Keratinocyte (primary cell): Measurements from ENCODE around the gene PUS1. TPM values are rescaled to one million over a fixed set of nuclear protein-coding genes. Genes with fewer than 3 reads are reported as not detected.

Experiments
- DNase-seq: peaks from one replicate; pipeline ENCODE4 v3.0.0-alpha.2; 2011; ENCODE audit warnings: low read depth, missing footprints, low spot score
- FAIRE-seq: peaks from 2 replicates; lab custom pipeline; 2011; peaks lifted over from hg19 to GRCh38; lab: Jason Lieb, UNC
- H2AFZ ChIP-seq: 2 replicates; pipeline ENCODE4 v1.6.0; 2012; ENCODE audit warnings: low read length, control low read depth, inconsistent platforms; ENCODE audit not compliant: control insufficient read depth
- H3K27ac ChIP-seq: 2 replicates; pipeline ENCODE4 v1.5.1; 2011; ENCODE audit warnings: low read length; ENCODE audit not compliant: control insufficient read depth, insufficient read depth
- H3K27me3 ChIP-seq: 3 replicates; pipeline ENCODE4 v1.6.0; 2011; ENCODE audit warnings: low read length; ENCODE audit not compliant: control insufficient read depth, insufficient read depth; ENCODE audit errors: extremely low read depth
- H3K36me3 ChIP-seq, 2 experiments: 2 replicates in 1 of 2; 3 replicates in 1 of 2; pipeline ENCODE4 v1.5.1; 2011; ENCODE audit warnings: low read length in 2 of 2, mild to moderate bottlenecking in 1 of 2; ENCODE audit not compliant: control insufficient read depth in 2 of 2, insufficient read depth in 2 of 2; ENCODE audit errors: extremely low read depth in 1 of 2
- H3K4me1 ChIP-seq: 3 replicates; pipeline ENCODE4 v1.5.1; 2011; ENCODE audit warnings: low read length; ENCODE audit not compliant: control insufficient read depth, insufficient read depth; ENCODE audit errors: extremely low read depth
- H3K4me2 ChIP-seq: 3 replicates; pipeline ENCODE4 v1.6.0; 2011; ENCODE audit warnings: low read depth, low read length; ENCODE audit not compliant: control insufficient read depth, insufficient read depth; ENCODE audit errors: extremely low read depth
- H3K4me3 ChIP-seq, 3 experiments: fragments of 200-600 bp in 1 of 3; sonication (generic) in 1 of 3; 2 replicates in 2 of 3; 3 replicates in 1 of 3; pipeline ENCODE4 v1.5.1; 2011 to 2016; ENCODE audit warnings: low read length in 3 of 3, mild to moderate bottlenecking in 3 of 3, control low read depth in 2 of 3, inconsistent platforms in 1 of 3, low read depth in 1 of 3, mixed read lengths in 1 of 3, mixed run types in 1 of 3, moderate library complexity in 1 of 3; ENCODE audit not compliant: control insufficient read depth in 2 of 3, insufficient read depth in 2 of 3; ENCODE audit errors: extremely low read depth in 1 of 3
- H3K79me2 ChIP-seq: 2 replicates; pipeline ENCODE4 v1.6.0; 2012; ENCODE audit warnings: low read length; ENCODE audit not compliant: control insufficient read depth, insufficient read depth
- H3K9ac ChIP-seq: 3 replicates; pipeline ENCODE4 v1.6.0; 2011; ENCODE audit warnings: low read length; ENCODE audit not compliant: control insufficient read depth, insufficient read depth; ENCODE audit errors: extremely low read depth
- H3K9me1 ChIP-seq: 3 replicates; pipeline ENCODE4 v1.6.0; 2011; ENCODE audit warnings: low read length; ENCODE audit not compliant: control insufficient read depth, insufficient read depth; ENCODE audit errors: extremely low read depth
- H3K9me3 ChIP-seq: 2 replicates; pipeline ENCODE4 v1.5.1; 2012; ENCODE audit warnings: low read depth, low read length; ENCODE audit not compliant: control insufficient read depth
- H4K20me1 ChIP-seq: 3 replicates; pipeline ENCODE4 v1.6.0; 2011; ENCODE audit warnings: low read length; ENCODE audit not compliant: control insufficient read depth, insufficient read depth; ENCODE audit errors: extremely low read depth
- EZH2 ChIP-seq: IDR thresholded peaks from one replicate; pipeline ENCODE4 v1.6.1; 2012; ENCODE audit warnings: inconsistent platforms, mild to moderate bottlenecking, low read length, moderate library complexity
- dilution Hi-C: fragments of 300-500 bp; cut with MboI; formaldehyde crosslinking; loops from one replicate; pipeline ENCODE4 v1.7.0; 2020; ENCODE audit warnings: low sequenced_read_pairs; ENCODE audit not compliant: extremely low pct_ligation_motif_present
- polyA plus RNA-seq, 5 experiments: library from polyadenylated mRNA; depleted of rRNA in 3 of 5; stranded (reverse) in 3 of 5; stranded (forward) in 1 of 5; unstranded in 1 of 5; fragments of >200 nt; gene quantifications; 1 replicate in 1 of 5; 2 replicates in 3 of 5; 3 replicates in 1 of 5; pipeline versions ENCODE4 v1.2.1 to v1.2.3, GENCODE V29; 2011 to 2012; ENCODE audit warnings: missing spikeins in 2 of 5, low read depth in 1 of 5, low replicate concordance in 1 of 5
- TF ChIP-seq, protein P1 (sequence below), 3 experiments: IDR thresholded peaks in 1 of 3; conservative IDR thresholded peaks in 1 of 3; optimal IDR thresholded peaks in 1 of 3; 2 replicates in 2 of 3; 3 replicates in 1 of 3; pipeline versions ENCODE3 to v1.5.1; 2011; ENCODE audit warnings: low read length in 3 of 3, mild to moderate bottlenecking in 3 of 3, moderate library complexity in 2 of 3, control low read depth in 1 of 3, inconsistent platforms in 1 of 3; ENCODE audit not compliant: insufficient read depth in 2 of 3; ENCODE audit errors: extremely low read depth in 1 of 3

The PUS1 gene
- polyA plus RNA-seq, 1 donor (not counting 4 experiments of a cell fraction or from before 2014, with no cell fraction given), result 25.8 TPM

DNA sequence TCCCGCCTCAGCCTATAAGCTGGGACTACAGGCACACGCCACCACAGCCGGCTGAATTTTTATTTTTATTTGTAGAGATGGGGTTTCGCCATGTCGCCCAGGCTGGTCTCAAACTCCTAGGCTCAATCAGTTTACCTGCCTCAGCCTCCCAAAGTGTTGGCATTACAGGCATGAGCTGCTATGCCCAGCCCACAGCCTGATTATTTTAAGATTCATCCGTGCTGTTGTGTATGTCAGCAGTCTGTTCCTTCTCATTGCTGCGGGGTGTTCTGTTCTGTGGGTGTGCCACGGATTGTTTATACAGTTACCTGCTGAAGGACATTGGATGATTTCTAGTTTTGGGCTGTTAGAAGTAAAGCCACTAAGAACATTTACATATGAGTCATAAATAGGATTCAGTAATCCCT is 11.1 kb downstream of the PUS1 start:
- peaks cover 30 to 35% of the 10 kb centered on the region in 2 experiments for H3K36me3 ChIP-seq
- FAIRE-seq, result no peak
- dilution Hi-C loops, result no loop called here

DNA sequence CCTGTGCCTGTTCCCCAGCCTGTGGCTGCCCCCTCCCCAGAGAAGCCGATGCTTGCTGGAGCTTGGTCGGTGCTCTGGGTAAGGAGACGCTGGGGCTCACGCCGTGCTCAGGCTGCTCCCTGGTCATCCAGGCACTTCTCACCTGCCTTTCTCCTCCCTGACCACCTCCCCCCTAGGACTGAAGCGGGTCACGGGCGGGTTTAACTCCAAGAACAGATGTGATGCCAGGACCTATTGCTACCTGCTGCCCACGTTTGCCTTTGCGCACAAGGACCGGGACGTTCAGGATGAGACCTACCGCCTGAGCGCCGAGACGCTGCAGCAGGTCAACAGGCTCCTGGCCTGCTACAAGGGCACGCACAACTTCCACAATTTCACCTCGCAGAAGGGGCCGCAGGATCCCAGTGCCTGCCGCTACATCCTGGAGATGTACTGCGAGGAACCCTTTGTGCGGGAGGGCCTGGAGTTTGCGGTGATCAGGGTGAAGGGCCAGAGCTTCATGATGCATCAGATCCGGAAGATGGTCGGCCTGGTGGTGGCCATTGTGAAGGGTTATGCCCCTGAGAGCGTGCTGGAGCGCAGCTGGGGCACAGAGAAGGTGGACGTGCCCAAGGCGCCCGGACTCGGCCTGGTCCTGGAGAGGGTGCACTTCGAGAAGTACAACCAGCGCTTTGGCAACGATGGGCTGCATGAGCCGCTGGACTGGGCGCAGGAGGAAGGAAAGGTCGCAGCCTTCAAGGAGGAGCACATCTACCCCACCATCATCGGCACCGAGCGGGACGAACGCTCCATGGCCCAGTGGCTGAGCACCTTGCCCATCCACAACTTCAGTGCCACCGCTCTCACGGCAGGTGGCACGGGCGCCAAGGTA is 12.3 kb downstream of the PUS1 start:
- H4K20me1 ChIP-seq, result peaks cover 3% of the 10 kb centered on the region
- no peak overlapping the region for H3K27ac ChIP-seq
- no peaks in the 10 kb centered on the region for H3K9me1 ChIP-seq
- no peak overlapping the region for H3K4me2 ChIP-seq
- H3K4me3 ChIP-seq, result no peak overlapping the region
- H2AFZ ChIP-seq, result no peak overlapping the region
- H3K9ac ChIP-seq, result no peak overlapping the region
- H3K27me3 ChIP-seq, result no peaks in the 10 kb centered on the region
- FAIRE-seq, result no peak
- dilution Hi-C loops, result no loop called here
- H3K4me1 ChIP-seq, result no peaks in the 10 kb centered on the region
- H3K9me3 ChIP-seq, result no peaks in the 10 kb centered on the region
- peaks cover 30 to 35% of the 10 kb centered on the region in 2 experiments for H3K36me3 ChIP-seq
- no peak for DNase-seq
- H3K79me2 ChIP-seq, result peaks cover 2% of the 10 kb centered on the region
- TF ChIP-seq, protein P1, sequence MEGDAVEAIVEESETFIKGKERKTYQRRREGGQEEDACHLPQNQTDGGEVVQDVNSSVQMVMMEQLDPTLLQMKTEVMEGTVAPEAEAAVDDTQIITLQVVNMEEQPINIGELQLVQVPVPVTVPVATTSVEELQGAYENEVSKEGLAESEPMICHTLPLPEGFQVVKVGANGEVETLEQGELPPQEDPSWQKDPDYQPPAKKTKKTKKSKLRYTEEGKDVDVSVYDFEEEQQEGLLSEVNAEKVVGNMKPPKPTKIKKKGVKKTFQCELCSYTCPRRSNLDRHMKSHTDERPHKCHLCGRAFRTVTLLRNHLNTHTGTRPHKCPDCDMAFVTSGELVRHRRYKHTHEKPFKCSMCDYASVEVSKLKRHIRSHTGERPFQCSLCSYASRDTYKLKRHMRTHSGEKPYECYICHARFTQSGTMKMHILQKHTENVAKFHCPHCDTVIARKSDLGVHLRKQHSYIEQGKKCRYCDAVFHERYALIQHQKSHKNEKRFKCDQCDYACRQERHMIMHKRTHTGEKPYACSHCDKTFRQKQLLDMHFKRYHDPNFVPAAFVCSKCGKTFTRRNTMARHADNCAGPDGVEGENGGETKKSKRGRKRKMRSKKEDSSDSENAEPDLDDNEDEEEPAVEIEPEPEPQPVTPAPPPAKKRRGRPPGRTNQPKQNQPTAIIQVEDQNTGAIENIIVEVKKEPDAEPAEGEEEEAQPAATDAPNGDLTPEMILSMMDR (optimal IDR thresholded peaks at IDR 0.05 in 1 of 3, IDR thresholded peaks at IDR 0.05 in 1 of 3, conservative IDR thresholded peaks at IDR 0.05 in 1 of 3; ENCODE audit: extremely low read depth in 1 of 3, insufficient read depth in 2 of 3, low read length in 3 of 3), result no peak
- no peak for TF ChIP-seq EZH2

More for the DNA sequence above, 11.1 kb downstream of the PUS1 start:
- Histone ChIP-seq H2AFZ (no peak overlapping the region), H3K9me3 (no peaks in the 10 kb centered on the region), H3K9ac (no peak overlapping the region), H3K27ac (no peak overlapping the region), H3K4me3 (no peak overlapping the region), H3K4me2 (no peak overlapping the region), H3K79me2 (peaks cover 2% of the 10 kb centered on the region), H3K4me1 (no peaks in the 10 kb centered on the region), H3K9me1 (no peaks in the 10 kb centered on the region), H3K27me3 (no peaks in the 10 kb centered on the region), H4K20me1 (peaks cover 3% of the 10 kb centered on the region)
- no peak for TF ChIP-seq EZH2
- TF ChIP-seq, protein P1 (optimal IDR thresholded peaks at IDR 0.05 in 1 of 3, IDR thresholded peaks at IDR 0.05 in 1 of 3, conservative IDR thresholded peaks at IDR 0.05 in 1 of 3; ENCODE audit: extremely low read depth in 1 of 3, insufficient read depth in 2 of 3, low read length in 3 of 3), result no peak
- DNase-seq, result no peak
